Activated CD4-positive, alpha-beta memory T cell treated with anti-CD3 and anti-CD28 coated beads, Interleukin-2, amount 10 ng/mL, durations not matched to agents 7 days and 5 days (primary cell): ENCODE results near the gene FER. TPM values are rescaled to one million over a fixed set of nuclear protein-coding genes. Genes with fewer than 3 reads are reported as not detected.
"Not testable (repeated sequence)": the region's sequence is repeated elsewhere in the genome, so short reads cannot be mapped to it uniquely, and the experiment has no call there.

Source experiments
- CTCF ChIA-PET: fragments of 350-600 bp; sonication (Branson Sonifier 250); formaldehyde crosslinking; loops from one replicate; lab custom pipeline; 2021; ENCODE audit warnings: antibody characterized with exemption, inconsistent platforms; lab: Charles Lee
- POLR2A ChIA-PET: fragments of 350-600 bp; sonication (Branson Sonifier 250); formaldehyde crosslinking; loops from one replicate; lab custom pipeline; 2021; ENCODE audit warnings: antibody characterized with exemption; lab: Charles Lee
- DNase-seq: peaks from one replicate; pipeline ENCODE4 v3.0.0-alpha.2; 2020
- H3K27ac Mint-ChIP-seq: one replicate; pipeline ENCODE4 v1.8.0; 2021; ENCODE audit warnings: mild to moderate bottlenecking, mixed read lengths
- H3K27me3 Mint-ChIP-seq: one replicate; pipeline ENCODE4 v1.8.0; 2021; ENCODE audit warnings: mixed read lengths
- H3K36me3 Mint-ChIP-seq: one replicate; pipeline ENCODE4 v1.8.0; 2021; ENCODE audit warnings: low read depth, mixed read lengths
- H3K4me1 Mint-ChIP-seq: one replicate; pipeline ENCODE4 v1.8.0; 2021; ENCODE audit warnings: mixed read lengths
- H3K4me3 Mint-ChIP-seq: one replicate; pipeline ENCODE4 v1.8.0; 2021; ENCODE audit warnings: mild to moderate bottlenecking, mixed read lengths
- H3K9me3 Mint-ChIP-seq: one replicate; pipeline ENCODE4 v1.8.0; 2021; ENCODE audit warnings: mixed read lengths
- total RNA-seq, 2 experiments: library from RNA; stranded (reverse); gene quantifications; one replicate each; pipeline ENCODE4 v1.2.3, GENCODE V29; 2021

FER gene
- total RNA-seq, 2 experiments from 2014 or later = 6.0 to 7.8 TPM

DNA sequence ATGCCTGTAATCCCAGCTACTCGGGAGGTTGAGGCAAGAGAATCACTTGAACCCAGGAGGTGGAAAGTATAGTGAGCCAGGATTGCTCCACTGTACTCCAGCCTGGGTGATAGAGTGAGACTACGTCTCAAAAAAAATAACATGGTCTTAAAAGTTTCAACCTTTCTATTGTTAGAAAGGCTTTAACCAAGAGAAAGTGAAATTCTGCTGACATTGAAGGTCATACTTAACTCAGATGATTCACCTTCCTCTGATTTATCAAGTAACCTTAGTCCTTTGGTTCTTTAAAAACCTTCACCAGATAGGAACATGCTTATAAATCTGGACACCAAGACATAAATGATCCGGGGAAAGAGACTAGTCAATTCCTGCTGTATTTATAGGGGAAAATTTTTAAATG lies 73.3 kb downstream of the FER start:
- ChIA-PET CTCF (no interaction called here), POLR2A (no interaction called here)
- Mint-ChIP-seq H3K9me3 (peaks cover 6% of the 10 kb centered on the region), H3K36me3 (no peaks in the 10 kb centered on the region), H3K4me1 (peaks cover 3% of the 10 kb centered on the region), H3K27me3 (no peaks in the 10 kb centered on the region), H3K4me3 (no peak overlapping the region), H3K27ac (no peak overlapping the region)
- DNase-seq = no peak

DNA sequence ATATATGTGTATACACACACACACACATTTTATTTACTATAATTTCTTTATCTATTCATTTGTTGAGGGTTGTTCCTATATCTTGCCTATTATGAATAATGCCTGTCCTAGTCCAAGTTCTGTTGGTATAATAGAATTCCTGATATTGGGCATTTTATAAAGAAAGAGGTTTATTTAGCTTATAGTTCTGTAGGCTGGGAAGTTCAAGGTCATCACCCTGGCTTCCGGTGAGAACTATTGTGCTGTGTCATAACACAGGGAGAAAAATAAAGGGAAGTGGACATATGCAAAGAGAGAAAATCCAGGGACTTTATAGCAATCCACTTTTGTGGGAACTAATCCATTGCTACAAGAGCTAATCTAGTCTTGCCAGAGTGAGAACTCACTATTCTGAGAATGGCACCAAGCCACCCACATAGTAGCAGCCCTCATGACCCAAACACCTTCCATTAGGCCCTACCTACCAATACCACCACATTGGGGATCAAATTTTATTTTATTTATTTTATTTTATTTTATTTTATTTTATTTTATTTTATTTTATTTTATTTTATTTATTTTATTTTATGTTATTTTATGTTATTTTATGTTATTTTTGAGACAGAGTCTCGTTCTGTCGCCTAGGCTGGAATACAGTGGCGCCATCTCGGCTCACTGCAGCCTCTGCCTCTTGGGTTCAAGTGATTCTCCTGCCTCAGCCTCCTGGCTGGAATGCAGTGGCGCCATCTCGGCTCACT lies 74.7 kb downstream of the FER start:
- no peak overlapping the region for H3K4me3 Mint-ChIP-seq
- POLR2A ChIA-PET = no interaction called here

DNA sequence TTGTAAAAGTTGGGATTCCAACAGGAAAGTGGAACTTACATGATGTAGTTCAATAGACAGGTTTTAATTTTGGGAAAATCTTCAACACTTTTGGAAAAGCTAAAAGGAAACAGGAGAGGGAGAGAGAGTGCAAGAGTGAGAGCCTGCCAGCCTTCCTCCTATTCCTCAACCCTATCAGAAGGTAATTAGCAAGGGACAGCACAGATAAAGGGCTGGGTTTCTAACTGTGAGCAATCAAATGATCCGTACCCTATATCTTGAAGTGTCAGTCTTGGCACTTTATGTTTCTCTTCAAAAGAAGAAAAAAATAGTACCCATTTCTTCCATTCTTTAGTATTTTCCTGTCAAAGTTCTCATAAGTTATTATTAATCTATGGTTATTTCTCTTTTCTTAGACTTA lies 79.4 kb downstream of the FER start:
- Mint-ChIP-seq H3K4me3 (no peak overlapping the region), H3K27ac (no peak overlapping the region), H3K27me3 (no peaks in the 10 kb centered on the region), H3K9me3 (peaks cover 3% of the 10 kb centered on the region), H3K36me3 (no peaks in the 10 kb centered on the region), H3K4me1 (no peaks in the 10 kb centered on the region)
- ChIA-PET POLR2A (no interaction called here), CTCF (interaction anchor here (0.7 kb wide), 1 partner anchor 10 kb away, joined by 3 read pairs; no protein-coding TSS in a partner anchor)
- DNase-seq = no peak

More for the DNA sequence above, 74.7 kb downstream of the FER start:
- DNase-seq = no peak
- CTCF ChIA-PET = no interaction called here
- H3K36me3 Mint-ChIP-seq = no peaks in the 10 kb centered on the region
- peaks cover 3% of the 10 kb centered on the region for H3K4me1 Mint-ChIP-seq
- H3K27me3 Mint-ChIP-seq = no peaks in the 10 kb centered on the region
- H3K9me3 Mint-ChIP-seq = peaks cover 6% of the 10 kb centered on the region
- H3K27ac Mint-ChIP-seq = no peak overlapping the region

- ChIA-PET POLR2A (no interaction called here), CTCF (no interaction called here)
- Mint-ChIP-seq H3K36me3 (no peaks in the 10 kb centered on the region), H3K9me3 (no peaks in the 10 kb centered on the region), H3K4me1 (no peaks in the 10 kb centered on the region), H3K27ac (no peak overlapping the region), H3K27me3 (no peaks in the 10 kb centered on the region), H3K4me3 (no peak overlapping the region)
- DNase-seq = no peak
Measured at GRCh38 chr5:108830705-108831276, 83.1 kb downstream of the FER start.

DNA sequence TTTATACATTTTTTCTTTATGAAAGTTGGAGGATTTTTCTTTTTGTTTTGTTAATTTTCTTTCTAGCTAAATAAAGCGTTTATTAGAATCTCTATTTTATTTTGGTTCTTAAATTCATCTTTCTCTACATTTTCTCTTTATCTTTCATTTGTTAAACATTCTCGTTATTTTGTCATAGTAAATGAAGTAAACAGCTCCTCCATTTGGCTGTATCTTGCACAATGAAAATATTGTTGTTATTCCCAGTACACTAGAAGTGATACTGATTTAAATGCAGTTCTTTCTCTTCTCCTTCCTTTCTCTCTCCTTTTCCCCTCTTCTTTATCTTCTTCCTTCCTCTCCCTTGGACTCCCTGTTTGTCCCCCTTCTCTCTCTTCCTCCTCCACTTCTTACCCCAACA lies 88.8 kb downstream of the FER start:
- Mint-ChIP-seq H3K4me1 (no peaks in the 10 kb centered on the region), H3K36me3 (no peaks in the 10 kb centered on the region)
- POLR2A ChIA-PET = no interaction called here

DNA sequence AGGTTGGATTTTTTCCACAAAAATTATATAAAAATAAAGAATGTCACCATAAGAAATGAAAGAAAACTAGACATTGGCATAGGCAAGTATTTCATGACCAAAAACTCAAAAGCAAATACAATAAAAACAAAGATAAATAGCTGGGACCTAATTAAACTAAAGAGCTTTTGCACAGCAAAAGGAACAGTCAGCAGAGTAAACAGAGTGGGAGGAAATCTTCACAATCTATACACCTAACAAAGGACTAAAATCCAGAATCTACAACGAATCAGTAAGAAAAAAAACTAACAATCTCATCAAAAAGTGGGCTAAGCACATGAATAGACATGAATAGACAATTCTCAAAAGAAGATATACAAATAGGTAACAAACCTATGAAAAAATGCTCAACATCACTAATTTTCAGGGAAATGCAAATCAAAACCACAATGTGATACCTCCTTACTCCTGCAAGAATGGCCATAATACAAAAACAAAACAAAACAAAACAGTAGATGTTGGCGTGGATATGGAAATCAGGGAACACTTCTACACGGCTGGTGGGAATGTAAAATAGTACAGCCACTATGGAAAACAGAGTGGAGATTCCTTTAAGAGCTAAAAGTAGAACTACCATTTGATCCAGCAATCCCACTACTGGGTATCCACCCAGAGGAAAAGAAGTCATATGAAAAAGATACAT lies 94.7 kb downstream of the FER start:
- POLR2A ChIA-PET, H3K27ac Mint-ChIP-seq: not testable (repeated sequence)

More for the DNA sequence above, 88.8 kb downstream of the FER start:
- DNase-seq = no peak
- CTCF ChIA-PET = no interaction called here
- Mint-ChIP-seq H3K9me3 (no peaks in the 10 kb centered on the region), H3K4me3 (no peak overlapping the region), H3K27ac (no peak overlapping the region), H3K27me3 (no peaks in the 10 kb centered on the region)

GRCh38 chr5:108851129-108851528 lies 103.4 kb downstream of the FER start:
- H3K27ac Mint-ChIP-seq, H3K27me3 Mint-ChIP-seq, H3K36me3 Mint-ChIP-seq, CTCF ChIA-PET, H3K9me3 Mint-ChIP-seq, H3K4me3 Mint-ChIP-seq, POLR2A ChIA-PET, H3K4me1 Mint-ChIP-seq, DNase-seq: not testable (repeated sequence)

More for the DNA sequence above, 94.7 kb downstream of the FER start:
- H3K9me3 Mint-ChIP-seq, DNase-seq, H3K36me3 Mint-ChIP-seq, H3K27me3 Mint-ChIP-seq, CTCF ChIA-PET, H3K4me1 Mint-ChIP-seq, H3K4me3 Mint-ChIP-seq: not testable (repeated sequence)

GRCh38 chr5:108857905-108858304 lies 110.2 kb downstream of the FER start:
- H3K4me3 Mint-ChIP-seq = no peak overlapping the region
- H3K9me3 Mint-ChIP-seq = peaks cover 3% of the 10 kb centered on the region
- peaks cover 3% of the 10 kb centered on the region for H3K4me1 Mint-ChIP-seq
- DNase-seq = no peak
- no peaks in the 10 kb centered on the region for H3K27me3 Mint-ChIP-seq
- no peak overlapping the region for H3K27ac Mint-ChIP-seq
- POLR2A ChIA-PET = no interaction called here
- H3K36me3 Mint-ChIP-seq = no peaks in the 10 kb centered on the region
- CTCF ChIA-PET = no interaction called here

- Mint-ChIP-seq H3K4me1 (peaks cover 3% of the 10 kb centered on the region), H3K27me3 (no peaks in the 10 kb centered on the region), H3K36me3 (no peaks in the 10 kb centered on the region), H3K4me3 (no peak overlapping the region), H3K27ac (no peak overlapping the region), H3K9me3 (peaks cover 3% of the 10 kb centered on the region)
- ChIA-PET POLR2A (no interaction called here), CTCF (no interaction called here)
- no peak for DNase-seq
Measured at GRCh38 chr5:108858959-108859358, 111.3 kb downstream of the FER start.

- Mint-ChIP-seq H3K4me3 (no peak overlapping the region), H3K27ac (no peak overlapping the region)
Measured at GRCh38 chr5:108862211-108862610, 114.5 kb downstream of the FER start.

DNA sequence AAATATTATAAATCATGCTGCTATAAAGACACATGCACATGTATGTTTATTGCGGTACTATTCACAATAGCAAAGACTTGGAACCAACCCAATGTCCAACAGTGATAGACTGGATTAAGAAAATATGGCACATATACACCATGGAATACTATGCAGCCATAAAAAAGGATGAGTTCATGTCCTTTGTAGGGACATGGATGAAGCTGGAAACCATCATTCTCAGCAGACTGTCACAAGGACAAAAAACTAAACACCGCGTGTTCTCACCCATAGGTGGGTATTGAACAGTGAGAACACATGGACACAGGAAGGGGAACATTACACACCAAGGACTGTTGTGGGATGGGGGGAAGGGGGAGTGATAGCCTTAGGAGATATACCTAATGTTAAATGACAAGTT lies 118.4 kb downstream of the FER start:
- H3K27ac Mint-ChIP-seq, DNase-seq, POLR2A ChIA-PET, H3K27me3 Mint-ChIP-seq, H3K4me3 Mint-ChIP-seq, H3K36me3 Mint-ChIP-seq, CTCF ChIA-PET, H3K4me1 Mint-ChIP-seq, H3K9me3 Mint-ChIP-seq: not testable (repeated sequence)

More at GRCh38 chr5:108862211-108862610, 114.5 kb downstream of the FER start:
- no peak for DNase-seq
- H3K36me3 Mint-ChIP-seq = peaks cover 2% of the 10 kb centered on the region
- ChIA-PET POLR2A (no interaction called here), CTCF (no interaction called here)
- peaks cover 3% of the 10 kb centered on the region for H3K4me1 Mint-ChIP-seq
- no peaks in the 10 kb centered on the region for H3K9me3 Mint-ChIP-seq
- H3K27me3 Mint-ChIP-seq = no peaks in the 10 kb centered on the region

DNA sequence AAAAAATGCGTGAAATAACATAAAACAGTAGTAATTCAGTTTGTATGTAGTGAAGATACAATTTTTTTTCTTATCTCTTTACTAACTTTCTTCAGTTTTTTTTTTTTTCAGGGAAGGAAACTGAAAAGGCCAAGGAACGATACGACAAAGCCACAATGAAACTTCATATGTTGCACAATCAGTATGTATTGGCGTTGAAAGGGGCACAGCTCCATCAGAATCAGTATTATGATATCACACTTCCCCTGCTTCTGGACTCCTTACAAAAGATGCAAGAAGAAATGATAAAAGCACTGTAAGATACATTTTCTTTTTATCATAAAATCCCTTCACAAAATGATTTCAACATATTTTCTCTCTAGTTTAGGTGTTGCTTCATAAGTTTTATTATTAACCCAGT lies 120.0 kb downstream of the FER start:
- CTCF ChIA-PET = no interaction called here
- POLR2A ChIA-PET = no interaction called here

DNA sequence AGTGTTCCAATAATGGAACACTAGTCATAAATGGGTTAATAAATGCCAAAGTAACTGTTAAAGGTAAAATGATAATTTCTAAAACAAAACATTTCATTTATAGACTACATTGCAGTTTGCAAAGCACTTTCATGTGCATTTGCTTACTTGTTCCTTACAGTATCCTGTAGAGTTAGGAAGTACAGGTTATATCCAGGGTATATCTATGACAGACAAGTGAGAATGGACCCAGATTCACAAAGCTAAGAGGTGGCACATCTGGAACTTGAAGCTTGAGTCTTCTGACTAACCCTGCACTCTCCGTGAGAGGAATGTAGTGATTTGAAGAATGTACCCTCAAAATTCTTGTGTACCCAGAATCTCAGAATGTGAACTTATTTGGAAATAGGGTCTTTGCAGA lies 121.4 kb downstream of the FER start:
- POLR2A ChIA-PET = no interaction called here
- CTCF ChIA-PET = no interaction called here
- no peak overlapping the region for H3K4me3 Mint-ChIP-seq
- peaks cover 4% of the 10 kb centered on the region for H3K36me3 Mint-ChIP-seq
- no peaks in the 10 kb centered on the region for H3K27me3 Mint-ChIP-seq
- no peak for DNase-seq
- no peaks in the 10 kb centered on the region for H3K4me1 Mint-ChIP-seq
- no peaks in the 10 kb centered on the region for H3K9me3 Mint-ChIP-seq
- no peak overlapping the region for H3K27ac Mint-ChIP-seq

More for the DNA sequence above, 120.0 kb downstream of the FER start:
- DNase-seq = no peak
- H3K27me3 Mint-ChIP-seq = no peaks in the 10 kb centered on the region
- no peak overlapping the region for H3K27ac Mint-ChIP-seq
- no peak overlapping the region for H3K4me3 Mint-ChIP-seq
- H3K4me1 Mint-ChIP-seq = no peaks in the 10 kb centered on the region
- peaks cover 4% of the 10 kb centered on the region for H3K36me3 Mint-ChIP-seq
- H3K9me3 Mint-ChIP-seq = no peaks in the 10 kb centered on the region
